ENCODE results near the gene TCF4.

GRCh38 chr18:55466789-55467188 is 121.2 kb downstream of the TCF4 start:
- TF ChIP-seq CTCF (IDR thresholded peaks at IDR 0.05) (no peak), POLR2A (IDR thresholded peaks at IDR 0.05) (no peak), POLR2AphosphoS5 (IDR thresholded peaks at IDR 0.05) (no peak)

Measured in sigmoid colon (tissue), 4 donors.